Keratinocyte (primary cell): ENCODE data around the gene DIDO1. TPM values are rescaled to one million over a fixed set of nuclear protein-coding genes. Genes with fewer than 3 reads are reported as not detected.

Source experiments
- DNase-seq: peaks from one replicate; pipeline ENCODE4 v3.0.0-alpha.2; 2011; ENCODE audit warnings: low read depth, missing footprints, low spot score
- FAIRE-seq: peaks from 2 replicates; lab custom pipeline; 2011; peaks lifted over from hg19 to GRCh38; lab: Jason Lieb, UNC
- H2AFZ ChIP-seq: 2 replicates; pipeline ENCODE4 v1.6.0; 2012; ENCODE audit warnings: low read length, control low read depth, inconsistent platforms; ENCODE audit not compliant: control insufficient read depth
- H3K27ac ChIP-seq: 2 replicates; pipeline ENCODE4 v1.5.1; 2011; ENCODE audit warnings: low read length; ENCODE audit not compliant: control insufficient read depth, insufficient read depth
- H3K27me3 ChIP-seq: 3 replicates; pipeline ENCODE4 v1.6.0; 2011; ENCODE audit warnings: low read length; ENCODE audit not compliant: control insufficient read depth, insufficient read depth; ENCODE audit errors: extremely low read depth
- H3K36me3 ChIP-seq, 2 experiments: 2 replicates in 1 of 2; 3 replicates in 1 of 2; pipeline ENCODE4 v1.5.1; 2011; ENCODE audit warnings: low read length in 2 of 2, mild to moderate bottlenecking in 1 of 2; ENCODE audit not compliant: control insufficient read depth in 2 of 2, insufficient read depth in 2 of 2; ENCODE audit errors: extremely low read depth in 1 of 2
- H3K4me1 ChIP-seq: 3 replicates; pipeline ENCODE4 v1.5.1; 2011; ENCODE audit warnings: low read length; ENCODE audit not compliant: control insufficient read depth, insufficient read depth; ENCODE audit errors: extremely low read depth
- H3K4me2 ChIP-seq: 3 replicates; pipeline ENCODE4 v1.6.0; 2011; ENCODE audit warnings: low read depth, low read length; ENCODE audit not compliant: control insufficient read depth, insufficient read depth; ENCODE audit errors: extremely low read depth
- H3K4me3 ChIP-seq, 3 experiments: fragments of 200-600 bp in 1 of 3; sonication (generic) in 1 of 3; 2 replicates in 2 of 3; 3 replicates in 1 of 3; pipeline ENCODE4 v1.5.1; 2011 to 2016; ENCODE audit warnings: low read length in 3 of 3, mild to moderate bottlenecking in 3 of 3, control low read depth in 2 of 3, inconsistent platforms in 1 of 3, low read depth in 1 of 3, mixed read lengths in 1 of 3, mixed run types in 1 of 3, moderate library complexity in 1 of 3; ENCODE audit not compliant: control insufficient read depth in 2 of 3, insufficient read depth in 2 of 3; ENCODE audit errors: extremely low read depth in 1 of 3
- H3K79me2 ChIP-seq: 2 replicates; pipeline ENCODE4 v1.6.0; 2012; ENCODE audit warnings: low read length; ENCODE audit not compliant: control insufficient read depth, insufficient read depth
- H3K9ac ChIP-seq: 3 replicates; pipeline ENCODE4 v1.6.0; 2011; ENCODE audit warnings: low read length; ENCODE audit not compliant: control insufficient read depth, insufficient read depth; ENCODE audit errors: extremely low read depth
- H3K9me1 ChIP-seq: 3 replicates; pipeline ENCODE4 v1.6.0; 2011; ENCODE audit warnings: low read length; ENCODE audit not compliant: control insufficient read depth, insufficient read depth; ENCODE audit errors: extremely low read depth
- H3K9me3 ChIP-seq: 2 replicates; pipeline ENCODE4 v1.5.1; 2012; ENCODE audit warnings: low read depth, low read length; ENCODE audit not compliant: control insufficient read depth
- H4K20me1 ChIP-seq: 3 replicates; pipeline ENCODE4 v1.6.0; 2011; ENCODE audit warnings: low read length; ENCODE audit not compliant: control insufficient read depth, insufficient read depth; ENCODE audit errors: extremely low read depth
- EZH2 ChIP-seq: IDR thresholded peaks from one replicate; pipeline ENCODE4 v1.6.1; 2012; ENCODE audit warnings: inconsistent platforms, mild to moderate bottlenecking, low read length, moderate library complexity
- dilution Hi-C: fragments of 300-500 bp; cut with MboI; formaldehyde crosslinking; loops from one replicate; pipeline ENCODE4 v1.7.0; 2020; ENCODE audit warnings: low sequenced_read_pairs; ENCODE audit not compliant: extremely low pct_ligation_motif_present
- polyA plus RNA-seq, 5 experiments: library from polyadenylated mRNA; depleted of rRNA in 3 of 5; stranded (reverse) in 3 of 5; stranded (forward) in 1 of 5; unstranded in 1 of 5; fragments of >200 nt; gene quantifications; 1 replicate in 1 of 5; 2 replicates in 3 of 5; 3 replicates in 1 of 5; pipeline versions ENCODE4 v1.2.1 to v1.2.3, GENCODE V29; 2011 to 2012; ENCODE audit warnings: missing spikeins in 2 of 5, low read depth in 1 of 5, low replicate concordance in 1 of 5
- TF ChIP-seq, protein P1 (sequence below), 3 experiments: IDR thresholded peaks in 1 of 3; conservative IDR thresholded peaks in 1 of 3; optimal IDR thresholded peaks in 1 of 3; 2 replicates in 2 of 3; 3 replicates in 1 of 3; pipeline versions ENCODE3 to v1.5.1; 2011; ENCODE audit warnings: low read length in 3 of 3, mild to moderate bottlenecking in 3 of 3, moderate library complexity in 2 of 3, control low read depth in 1 of 3, inconsistent platforms in 1 of 3; ENCODE audit not compliant: insufficient read depth in 2 of 3; ENCODE audit errors: extremely low read depth in 1 of 3

Gene DIDO1
- polyA plus RNA-seq, 1 donor (not counting 4 experiments of a cell fraction or from before 2014, with no cell fraction given) = 14.2 TPM

DNA sequence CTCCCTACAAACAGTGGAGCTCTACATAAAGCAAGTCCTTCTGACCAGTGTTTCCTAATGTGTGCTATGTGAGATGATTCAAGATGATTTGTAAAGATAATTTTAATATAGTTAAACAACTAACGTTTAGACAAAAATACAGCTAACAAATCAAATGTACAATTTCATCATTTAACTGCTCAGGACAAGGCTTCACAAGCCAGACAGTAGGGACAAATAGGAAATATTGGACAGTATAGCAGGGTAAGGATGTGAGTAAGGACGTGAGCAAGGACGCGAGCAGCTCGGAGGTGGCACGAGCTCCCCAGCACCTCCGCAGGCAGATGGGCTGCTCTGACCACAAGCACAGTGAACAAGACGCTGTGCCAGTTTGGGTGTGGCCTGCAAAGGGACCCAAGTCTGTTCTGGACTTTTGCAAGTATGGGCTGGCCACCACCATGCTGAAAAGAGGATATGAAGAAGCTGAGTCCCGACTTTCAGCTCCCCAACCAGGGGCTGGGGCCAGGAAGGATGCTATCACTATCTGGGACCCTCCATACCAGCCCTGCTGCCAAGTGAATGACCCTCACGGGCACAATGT is 14.5 kb downstream of the DIDO1 start:
- no peak overlapping the region for H3K4me3 ChIP-seq
- no peaks in the 10 kb centered on the region for H3K9me1 ChIP-seq
- H3K27me3 ChIP-seq = no peaks in the 10 kb centered on the region
- TF ChIP-seq, protein P1, sequence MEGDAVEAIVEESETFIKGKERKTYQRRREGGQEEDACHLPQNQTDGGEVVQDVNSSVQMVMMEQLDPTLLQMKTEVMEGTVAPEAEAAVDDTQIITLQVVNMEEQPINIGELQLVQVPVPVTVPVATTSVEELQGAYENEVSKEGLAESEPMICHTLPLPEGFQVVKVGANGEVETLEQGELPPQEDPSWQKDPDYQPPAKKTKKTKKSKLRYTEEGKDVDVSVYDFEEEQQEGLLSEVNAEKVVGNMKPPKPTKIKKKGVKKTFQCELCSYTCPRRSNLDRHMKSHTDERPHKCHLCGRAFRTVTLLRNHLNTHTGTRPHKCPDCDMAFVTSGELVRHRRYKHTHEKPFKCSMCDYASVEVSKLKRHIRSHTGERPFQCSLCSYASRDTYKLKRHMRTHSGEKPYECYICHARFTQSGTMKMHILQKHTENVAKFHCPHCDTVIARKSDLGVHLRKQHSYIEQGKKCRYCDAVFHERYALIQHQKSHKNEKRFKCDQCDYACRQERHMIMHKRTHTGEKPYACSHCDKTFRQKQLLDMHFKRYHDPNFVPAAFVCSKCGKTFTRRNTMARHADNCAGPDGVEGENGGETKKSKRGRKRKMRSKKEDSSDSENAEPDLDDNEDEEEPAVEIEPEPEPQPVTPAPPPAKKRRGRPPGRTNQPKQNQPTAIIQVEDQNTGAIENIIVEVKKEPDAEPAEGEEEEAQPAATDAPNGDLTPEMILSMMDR (optimal IDR thresholded peaks at IDR 0.05 in 1 of 3, IDR thresholded peaks at IDR 0.05 in 1 of 3, conservative IDR thresholded peaks at IDR 0.05 in 1 of 3; ENCODE audit: extremely low read depth in 1 of 3, insufficient read depth in 2 of 3, low read length in 3 of 3) = no peak
- TF ChIP-seq EZH2 = no peak
- dilution Hi-C loops = no loop called here
- H2AFZ ChIP-seq = no peak overlapping the region
- H3K36me3 ChIP-seq = peaks cover 44 to 60% of the 10 kb centered on the region in 2 experiments
- no peak for DNase-seq
- H4K20me1 ChIP-seq = peaks cover 37% of the 10 kb centered on the region
- H3K4me1 ChIP-seq = no peaks in the 10 kb centered on the region
- H3K79me2 ChIP-seq = peaks cover 89% of the 10 kb centered on the region
- no peak overlapping the region for H3K9ac ChIP-seq
- FAIRE-seq = no peak
- H3K9me3 ChIP-seq = no peaks in the 10 kb centered on the region
- no peak overlapping the region for H3K4me2 ChIP-seq
- no peak overlapping the region for H3K27ac ChIP-seq

DNA sequence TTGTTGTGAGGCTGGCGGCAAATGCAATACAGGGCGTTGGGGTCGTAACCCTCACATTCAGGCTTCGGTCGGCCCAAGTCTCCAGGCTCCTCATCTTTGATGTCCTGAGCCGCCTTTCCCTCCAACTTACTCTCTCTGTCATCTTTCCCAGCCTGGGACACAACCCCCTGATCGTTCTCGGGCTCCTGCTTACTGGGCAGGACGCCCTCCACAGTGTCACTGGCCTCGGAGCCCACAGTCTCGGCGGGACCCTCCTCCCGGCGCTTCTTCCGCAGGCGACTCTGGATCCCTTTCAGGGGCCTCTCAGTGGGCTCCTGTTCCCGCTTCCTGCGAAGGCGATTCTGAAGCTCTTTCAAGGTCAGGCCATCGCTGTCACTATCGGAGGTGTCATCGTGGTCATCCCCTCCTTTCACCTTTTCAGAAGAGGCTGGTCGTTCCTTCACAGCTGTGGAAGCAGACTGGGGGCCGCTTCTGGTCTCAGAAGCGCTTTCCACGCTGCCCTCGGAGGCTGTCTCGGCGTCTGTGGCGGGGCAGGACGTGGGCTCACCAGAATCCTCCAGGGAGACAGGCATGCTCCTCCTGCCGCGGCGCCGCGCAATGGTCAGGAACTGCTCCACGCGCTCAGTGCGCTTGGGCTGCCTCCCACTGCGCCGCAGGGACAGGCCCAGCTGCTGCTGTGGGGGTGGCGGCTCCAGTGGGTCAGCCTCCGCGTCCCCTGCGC is 15.4 kb downstream of the DIDO1 start:
- no peak for FAIRE-seq
- no peak for DNase-seq
- dilution Hi-C loops = no loop called here
- Histone ChIP-seq H3K9me3 (no peaks in the 10 kb centered on the region), H3K4me2 (no peak overlapping the region), H2AFZ (no peak overlapping the region), H4K20me1 (peaks cover 31% of the 10 kb centered on the region), H3K4me3 (no peak overlapping the region), H3K9me1 (no peaks in the 10 kb centered on the region), H3K79me2 (peaks cover 82% of the 10 kb centered on the region), H3K27ac (no peak overlapping the region), H3K9ac (no peak overlapping the region), H3K27me3 (no peaks in the 10 kb centered on the region), H3K4me1 (no peaks in the 10 kb centered on the region), H3K36me3 (peaks cover 48 to 67% of the 10 kb centered on the region in 2 experiments)
- TF ChIP-seq, protein P1 (optimal IDR thresholded peaks at IDR 0.05 in 1 of 3, IDR thresholded peaks at IDR 0.05 in 1 of 3, conservative IDR thresholded peaks at IDR 0.05 in 1 of 3; ENCODE audit: extremely low read depth in 1 of 3, insufficient read depth in 2 of 3, low read length in 3 of 3) = no peak
